Epidermal melanocyte (primary cell): ENCODE measurements around the gene CATSPERZ.
A peak's percentile ranks its signal among the peaks of the same experiment; 100 is the strongest.

Experiments used
- DNase-seq: peaks from one replicate; pipeline ENCODE4 v3.0.0; 2011; ENCODE audit warnings: low spot score; ENCODE audit not compliant: insufficient read length

Gene CATSPERZ

GRCh38 chr11:64284962-64285884, 14.9 kb upstream of the CATSPERZ start, which contains the start of gene GPR137:
TSS of gene GPR137 (plus strand) at chr11:64285848. CDS start at chr11:64286525, 677 bp downstream.
- DNase-seq: peak; percentile 88

GRCh38 chr11:64285885-64286800, 14.0 kb upstream of the CATSPERZ start:
- DNase-seq: no peak

- DNase-seq: no peak
Observed at GRCh38 chr11:64286801-64287159, 13.4 kb upstream of the CATSPERZ start.

GRCh38 chr11:64287676-64288352, 12.3 kb upstream of the CATSPERZ start:
- no peak for DNase-seq

GRCh38 chr11:64288353-64288750, 11.8 kb upstream of the CATSPERZ start:
- no peak for DNase-seq

GRCh38 chr11:64289002-64289564, 11.1 kb upstream of the CATSPERZ start:
- DNase-seq: no peak

GRCh38 chr11:64290352-64291261, 9.6 kb upstream of the CATSPERZ start:
- no peak for DNase-seq

- no peak for DNase-seq
Observed at GRCh38 chr11:64291262-64291751, 8.9 kb upstream of the CATSPERZ start, which contains the start of gene KCNK4. TSS of gene KCNK4 (plus strand) at chr11:64291302. CDS start at chr11:64293019, 1,717 bp downstream.

GRCh38 chr11:64291752-64292459, 8.3 kb upstream of the CATSPERZ start:
- no peak for DNase-seq

- no peak for DNase-seq
Observed at GRCh38 chr11:64292460-64293254, 7.5 kb upstream of the CATSPERZ start.

- peak; percentile 78 for DNase-seq
Observed at GRCh38 chr11:64294774-64295173, 5.4 kb upstream of the CATSPERZ start.

GRCh38 chr11:64295760-64296159, 4.4 kb upstream of the CATSPERZ start:
- DNase-seq: no peak

GRCh38 chr11:64296236-64296635, 3.9 kb upstream of the CATSPERZ start:
- no peak for DNase-seq

GRCh38 chr11:64296830-64297698, 3.1 kb upstream of the CATSPERZ start:
- DNase-seq: no peak

GRCh38 chr11:64297699-64298358, 2.3 kb upstream of the CATSPERZ start:
- no peak for DNase-seq

GRCh38 chr11:64298966-64299846, 952 bp upstream of the CATSPERZ start:
- DNase-seq: peak; percentile 52
